Measurements from ENCODE around the gene GNG14.
"Not testable (repeated sequence)": the region's sequence is repeated elsewhere in the genome, so short reads cannot be mapped to it uniquely, and the experiment has no call there.

Gene GNG14

GRCh38 chr19:12667731-12668302, 20.0 kb upstream of the GNG14 start:
- DNase-seq, result no peak

- no peak for DNase-seq
These were observed 19.5 kb upstream of the GNG14 start for GRCh38 chr19:12668346-12668745.

GRCh38 chr19:12668932-12669269, 18.9 kb upstream of the GNG14 start:
- peak; percentile 65 for DNase-seq

GRCh38 chr19:12669270-12670158, 18.3 kb upstream of the GNG14 start:
- DNase-seq, result peak; percentile 81

GRCh38 chr19:12670159-12670928, 17.5 kb upstream of the GNG14 start:
- no peak for DNase-seq

- DNase-seq, result no peak
These were observed 15.1 kb upstream of the GNG14 start for GRCh38 chr19:12672744-12673143.

- no peak for DNase-seq
These were observed 12.4 kb upstream of the GNG14 start for GRCh38 chr19:12675399-12675798.

GRCh38 chr19:12675940-12676339, 11.9 kb upstream of the GNG14 start:
- no peak for DNase-seq

GRCh38 chr19:12676384-12676792, 11.4 kb upstream of the GNG14 start:
- DNase-seq, result peak; percentile 93

GRCh38 chr19:12676928-12677327, 10.9 kb upstream of the GNG14 start:
- DNase-seq, result no peak

GRCh38 chr19:12678039-12678438, 9.8 kb upstream of the GNG14 start:
- not testable (repeated sequence) for DNase-seq

GRCh38 chr19:12680034-12680433, 7.8 kb upstream of the GNG14 start:
- DNase-seq, result no peak

- peak; percentile 96 for DNase-seq
These were observed 6.5 kb upstream of the GNG14 start, which contains the start of gene DHPS for GRCh38 chr19:12681074-12681987. Gene DHPS (minus strand): TSS chr19:12681880. CDS start chr19:12681766, 114 bp downstream.

- DNase-seq, result no peak
These were observed 2.0 kb upstream of the GNG14 start for GRCh38 chr19:12685831-12686230.

GRCh38 chr19:12689012-12689411, 1.2 kb downstream of the GNG14 start:
- no peak for DNase-seq

GRCh38 chr19:12689581-12690216, 1.9 kb downstream of the GNG14 start:
- DNase-seq, result no peak

- no peak for DNase-seq
These were observed 5.2 kb downstream of the GNG14 start for GRCh38 chr19:12692960-12693359.

- no peak for DNase-seq
These were observed 6.8 kb downstream of the GNG14 start for GRCh38 chr19:12694641-12695040.

GRCh38 chr19:12695096-12695495, 7.3 kb downstream of the GNG14 start:
- DNase-seq, result peak; percentile 29

- no peak for DNase-seq
These were observed 7.7 kb downstream of the GNG14 start for GRCh38 chr19:12695514-12695913.

- peak; percentile 32 for DNase-seq
These were observed 8.2 kb downstream of the GNG14 start for GRCh38 chr19:12695997-12696365.
